Ovary (tissue), 9 donors: ENCODE data around the gene RAB9A. TPM values are rescaled to one million over a fixed set of nuclear protein-coding genes. Genes with fewer than 3 reads are reported as not detected.

Source experiments
- DNase-seq, 5 donors: peaks; one replicate each; pipeline ENCODE4 v3.0.0-alpha.2; 2019 to 2020
- H3K27ac ChIP-seq, 2 donors: fragments of 200-600 bp; one replicate each; pipeline versions ENCODE4 v1.5.1 to v1.8.0; 2019 to 2022
- H3K27me3 ChIP-seq: fragments of 200-600 bp; one replicate; pipeline ENCODE4 v1.8.0; 2022
- H3K36me3 ChIP-seq: fragments of 200-600 bp; sonication (generic); one replicate; pipeline ENCODE4 v1.5.1; 2019
- H3K4me1 ChIP-seq: one replicate; pipeline ENCODE4 v1.8.1; 2013; ENCODE audit warnings: mild to moderate bottlenecking, moderate library complexity; ENCODE audit not compliant: insufficient read depth
- H3K4me3 ChIP-seq: fragments of 200-600 bp; sonication (generic); one replicate; pipeline ENCODE4 v1.5.1; 2017
- H3K9me3 ChIP-seq, 2 donors: fragments of 200-600 bp in 1 of 2; sonication (generic) in 1 of 2; one replicate each; pipeline versions ENCODE4 v1.5.1 to v1.8.1; 2013 to 2019; ENCODE audit warnings: mild to moderate bottlenecking in 1 of 2, moderate library complexity in 1 of 2
- CTCF ChIP-seq, 3 donors: fragments of 450-650 bp in 2 of 3; fragments of 200-600 bp in 1 of 3; IDR thresholded peaks; one replicate each; pipeline versions ENCODE4 v1.5.1 to v1.8.0; 2016 to 2022; ENCODE audit warnings: antibody characterized with exemption in 3 of 3, mild to moderate bottlenecking in 1 of 3
- EP300 ChIP-seq: sonication (generic); formaldehyde crosslinking; IDR thresholded peaks from one replicate; pipeline ENCODE4 v1.6.1; 2017; ENCODE audit warnings: antibody characterized with exemption
- POLR2A ChIP-seq: fragments of 450-650 bp; IDR thresholded peaks from one replicate; pipeline ENCODE4 v1.6.1; 2017; ENCODE audit warnings: antibody characterized with exemption, mild to moderate bottlenecking, moderate library complexity
- WGBS, 3 donors: extraction: QIAGEN DNeasy Blood & Tissue Kit in 1 of 3; methylation state at CpG; one replicate each; pipeline versions ENCODE4 v1.1.5 to v1.1.7; 2013 to 2017; 5-methylcytosine and 5-hydroxymethylcytosine counted together
- intact Hi-C, 4 donors: fragments of 100-400 bp; cut with DNase I; formaldehyde crosslinking; loops; one replicate each; pipeline versions ENCODE4 v1.11.0 to v1.15.1; 2022 to 2023
- polyA plus RNA-seq, 2 donors: library from polyadenylated mRNA; stranded (reverse); fragments of 200-250 nt in 1 of 2; fragments of 350-450 nt in 1 of 2; fragmentation: Illumina TruSeq in 1 of 2; extraction: RNeasy Lipid Tissue Mini Kit (QIAGEN cat#74804) in 1 of 2; gene quantifications; one replicate each; pipeline ENCODE4 v1.2.3, GENCODE V29; 2013 to 2014
- total RNA-seq, 7 donors: library from RNA; depleted of rRNA in 2 of 7; stranded (reverse); fragments of >200 nt in 2 of 7; fragmentation: NEBNext Ultra II Directional in 3 of 7; extraction: Animal tissue kit (Norgen Biotek cat#: 25700) in 3 of 7; gene quantifications; one replicate each; pipeline versions ENCODE4 v1.1.0 to v1.2.4, GENCODE V29; 2016 to 2023
- donor health status: DM: no; HTN: no; CAD: no; lungs with moderate emphysema.
- donor health status: DM: no; HTN: no; CAD: no.
- donor health status: Bipolar disorder and iron deficiency.
- donor health status: DM: yes; HTN: yes; CAD: no.
- donor health status: DM: no; HTN: no; CAD: no.
- donor health status: DM: yes; HTN: yes; CAD: no.

Gene RAB9A
- total and polyA plus RNA-seq, 9 donors, result 22.3 to 46.3 (median 29.2) TPM

- Histone ChIP-seq H3K4me3 (no peak overlapping the region), H3K36me3 (no peaks in the 10 kb centered on the region), H3K9me3 (no peaks in the 10 kb centered on the region), H3K4me1 (no peaks in the 10 kb centered on the region), H3K27me3 (no peaks in the 10 kb centered on the region), H3K27ac (no peak overlapping the region)
- TF ChIP-seq POLR2A (no peak), CTCF (IDR thresholded peaks at IDR 0.05) (peak in 1 of 3 donors; percentile 11)
- 63 to 77% (median 65%) methylated on average over 2 of the region's 2 CpGs for WGBS, 3 donors
- intact Hi-C loops, result loop anchor here in 1 of 4 donors (5.0 kb wide), 1 partner anchor 91 kb away; no protein-coding TSS in a partner anchor
- peak in 2 of 5 donors; percentile 15 to 63 for DNase-seq
Observed at GRCh38 chrX:13747836-13748235, 58.9 kb downstream of the RAB9A start.

DNA sequence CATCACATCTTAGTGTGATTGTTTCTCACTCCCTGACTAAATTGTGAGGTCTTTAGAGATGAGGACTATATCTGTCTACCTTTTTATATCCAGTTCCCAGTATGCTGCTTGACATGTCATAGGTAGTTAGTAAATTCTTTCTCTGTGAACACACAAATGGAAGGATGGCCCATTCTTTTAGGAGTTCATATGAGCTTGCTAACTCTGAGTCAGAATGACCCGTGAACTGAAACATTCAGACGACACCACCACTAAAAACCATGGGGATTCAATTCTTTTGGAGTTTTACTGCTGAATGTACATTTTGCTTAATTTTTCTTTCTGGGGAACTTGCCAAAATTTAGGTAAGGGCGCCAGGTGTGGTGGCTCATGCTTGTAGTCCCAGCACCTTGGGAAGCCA, 59.6 kb downstream of the RAB9A start:
- WGBS, 3 donors, result 89 to 97% (median 97%) methylated on average over 3 of the region's 3 CpGs
- H3K27ac ChIP-seq, result no peak overlapping the region
- H3K4me1 ChIP-seq, result no peaks in the 10 kb centered on the region
- H3K4me3 ChIP-seq, result no peak overlapping the region
- no peaks in the 10 kb centered on the region for H3K36me3 ChIP-seq
- no peaks in the 10 kb centered on the region for H3K27me3 ChIP-seq
- H3K9me3 ChIP-seq, result no peaks in the 10 kb centered on the region
- no peak for DNase-seq
- intact Hi-C loops, result loop anchor here in 1 of 4 donors (5.0 kb wide), 1 partner anchor 91 kb away; no protein-coding TSS in a partner anchor
- TF ChIP-seq CTCF (IDR thresholded peaks at IDR 0.05) (no peak), EP300 (no peak), POLR2A (no peak)

DNA sequence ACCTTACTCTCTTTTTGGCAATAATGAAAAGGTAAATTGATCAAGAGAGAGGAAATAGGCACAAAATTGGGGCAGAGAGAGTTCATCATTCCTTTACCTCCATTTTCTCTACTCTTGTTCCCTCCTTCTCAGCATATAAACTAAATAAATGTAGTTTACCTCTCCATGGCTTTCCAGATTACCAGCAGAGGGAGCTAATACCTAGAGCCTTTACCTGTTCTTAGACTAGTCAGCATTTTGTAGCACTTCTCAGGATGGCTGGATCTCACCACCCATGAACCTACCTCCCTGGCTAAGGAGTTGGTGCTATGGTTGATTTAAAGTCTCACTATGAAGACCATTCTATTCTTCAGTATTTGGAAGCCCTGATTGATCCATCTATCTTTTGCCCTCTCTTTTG, 61.3 kb downstream of the RAB9A start:
- H3K36me3 ChIP-seq, result no peaks in the 10 kb centered on the region
- DNase-seq, result no peak
- H3K9me3 ChIP-seq, result no peaks in the 10 kb centered on the region
- TF ChIP-seq CTCF (IDR thresholded peaks at IDR 0.05) (no peak), EP300 (no peak), POLR2A (no peak)
- no peaks in the 10 kb centered on the region for H3K27me3 ChIP-seq
- no peak overlapping the region for H3K4me3 ChIP-seq
- intact Hi-C loops, result loop anchor here in 2 of 4 donors (10.0 kb wide), 2 partner anchors 265 to 275 kb away; partner anchors contain the start of gene GEMIN8 (in 1 of the 2)
- H3K4me1 ChIP-seq, result no peaks in the 10 kb centered on the region
- H3K27ac ChIP-seq, result no peak overlapping the region

GRCh38 chrX:13750812-13751211, 61.9 kb downstream of the RAB9A start:
- H3K9me3 ChIP-seq, result no peaks in the 10 kb centered on the region
- H3K4me1 ChIP-seq, result no peaks in the 10 kb centered on the region
- no peak overlapping the region for H3K4me3 ChIP-seq
- H3K36me3 ChIP-seq, result no peaks in the 10 kb centered on the region
- H3K27ac ChIP-seq, result no peak overlapping the region
- intact Hi-C loops, result loop anchor here in 2 of 4 donors (10.0 kb wide), 2 partner anchors 264 to 274 kb away; partner anchors contain the start of gene GEMIN8 (in 1 of the 2)
- H3K27me3 ChIP-seq, result no peaks in the 10 kb centered on the region
- no peak for DNase-seq
- TF ChIP-seq EP300 (no peak), POLR2A (no peak), CTCF (IDR thresholded peaks at IDR 0.05) (no peak)
